ENCODE data around the gene VSTM4. TPM values are rescaled to one million over a fixed set of nuclear protein-coding genes. Genes with fewer than 3 reads are reported as not detected.

Gene VSTM4
- total RNA-seq, 1 donor from 2014 or later = 2.2 TPM

- TF ChIP-seq, protein P1, sequence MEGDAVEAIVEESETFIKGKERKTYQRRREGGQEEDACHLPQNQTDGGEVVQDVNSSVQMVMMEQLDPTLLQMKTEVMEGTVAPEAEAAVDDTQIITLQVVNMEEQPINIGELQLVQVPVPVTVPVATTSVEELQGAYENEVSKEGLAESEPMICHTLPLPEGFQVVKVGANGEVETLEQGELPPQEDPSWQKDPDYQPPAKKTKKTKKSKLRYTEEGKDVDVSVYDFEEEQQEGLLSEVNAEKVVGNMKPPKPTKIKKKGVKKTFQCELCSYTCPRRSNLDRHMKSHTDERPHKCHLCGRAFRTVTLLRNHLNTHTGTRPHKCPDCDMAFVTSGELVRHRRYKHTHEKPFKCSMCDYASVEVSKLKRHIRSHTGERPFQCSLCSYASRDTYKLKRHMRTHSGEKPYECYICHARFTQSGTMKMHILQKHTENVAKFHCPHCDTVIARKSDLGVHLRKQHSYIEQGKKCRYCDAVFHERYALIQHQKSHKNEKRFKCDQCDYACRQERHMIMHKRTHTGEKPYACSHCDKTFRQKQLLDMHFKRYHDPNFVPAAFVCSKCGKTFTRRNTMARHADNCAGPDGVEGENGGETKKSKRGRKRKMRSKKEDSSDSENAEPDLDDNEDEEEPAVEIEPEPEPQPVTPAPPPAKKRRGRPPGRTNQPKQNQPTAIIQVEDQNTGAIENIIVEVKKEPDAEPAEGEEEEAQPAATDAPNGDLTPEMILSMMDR (conservative IDR thresholded peaks at IDR 0.05) = no peak
- Mint-ChIP-seq H3K36me3 (ENCODE audit: low read depth) (no peaks in the 10 kb centered on the region), H3K27me3 (ENCODE audit: low read depth) (no peaks in the 10 kb centered on the region), H3K4me3 (no peak overlapping the region), H3K9me3 (no peaks in the 10 kb centered on the region), H3K27ac (ENCODE audit: unreplicated experiment) (peak overlapping the region; percentile 86), H3K4me1 (peaks cover 8% of the 10 kb centered on the region)
- DNase-seq (ENCODE audit: low read depth, low spot score) = no peak
Observed at GRCh38 chr10:49007129-49007528, 108.2 kb downstream of the VSTM4 start.

GRCh38 chr10:49005270-49005669 lies 110.1 kb downstream of the VSTM4 start:
- Mint-ChIP-seq H3K9me3 (no peaks in the 10 kb centered on the region), H3K36me3 (ENCODE audit: low read depth) (no peaks in the 10 kb centered on the region), H3K27ac (ENCODE audit: unreplicated experiment) (no peak overlapping the region), H3K27me3 (ENCODE audit: low read depth) (no peaks in the 10 kb centered on the region), H3K4me3 (no peak overlapping the region), H3K4me1 (peaks cover 17% of the 10 kb centered on the region)
- no peak for DNase-seq (ENCODE audit: low read depth, low spot score)
- TF ChIP-seq, protein P1 (conservative IDR thresholded peaks at IDR 0.05) = no peak

DNA sequence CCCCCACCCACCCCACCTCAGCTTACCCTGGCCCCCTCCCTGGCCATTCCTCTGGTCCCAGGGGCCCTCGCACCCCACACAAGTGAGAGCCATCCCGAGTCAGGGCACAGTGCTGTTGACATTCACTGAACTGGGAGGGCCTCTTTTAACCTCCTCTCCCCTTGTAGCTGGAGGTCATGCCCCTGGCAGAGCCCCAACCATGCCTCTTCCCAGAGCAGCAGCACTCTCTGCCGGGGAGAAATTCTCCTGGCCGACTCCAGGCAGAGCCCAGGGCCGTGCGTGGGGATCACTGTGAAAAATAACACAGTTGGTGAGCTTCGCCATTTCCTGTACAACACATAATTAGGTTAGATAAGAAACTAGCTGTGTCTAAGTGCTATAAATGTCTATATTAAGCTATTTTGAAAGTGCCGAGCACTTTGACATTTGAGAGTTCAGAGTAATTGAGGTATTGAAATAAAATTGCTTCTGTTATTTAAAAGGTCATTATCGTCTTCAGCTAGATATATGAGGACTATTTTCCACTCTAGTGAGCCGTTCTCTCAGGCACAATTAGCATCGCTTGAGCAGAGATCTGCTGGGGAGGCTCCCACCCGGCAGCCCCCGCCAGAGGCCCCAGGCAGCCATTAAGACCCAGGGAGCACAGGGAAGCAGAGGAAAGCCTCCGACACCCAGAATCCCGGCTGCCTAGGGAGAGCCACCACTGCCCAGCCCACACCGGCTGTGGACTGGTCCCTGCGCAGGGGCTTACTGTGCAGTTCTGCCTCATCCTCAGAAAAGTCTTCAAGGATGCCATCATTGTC lies 113.3 kb downstream of the VSTM4 start:
- Mint-ChIP-seq H3K4me3 (no peak overlapping the region), H3K27ac (ENCODE audit: unreplicated experiment) (no peak overlapping the region), H3K27me3 (ENCODE audit: low read depth) (no peaks in the 10 kb centered on the region), H3K36me3 (ENCODE audit: low read depth) (no peaks in the 10 kb centered on the region), H3K4me1 (peaks cover 10% of the 10 kb centered on the region), H3K9me3 (no peaks in the 10 kb centered on the region)
- DNase-seq (ENCODE audit: low read depth, low spot score) = no peak
- TF ChIP-seq, protein P1 (conservative IDR thresholded peaks at IDR 0.05) = no peak

- Mint-ChIP-seq H3K9me3 (no peaks in the 10 kb centered on the region), H3K27me3 (ENCODE audit: low read depth) (no peaks in the 10 kb centered on the region), H3K36me3 (ENCODE audit: low read depth) (no peaks in the 10 kb centered on the region), H3K27ac (ENCODE audit: unreplicated experiment) (no peak overlapping the region), H3K4me3 (no peak overlapping the region), H3K4me1 (peaks cover 10% of the 10 kb centered on the region)
- TF ChIP-seq, protein P1 (conservative IDR thresholded peaks at IDR 0.05) = no peak
- no peak for DNase-seq (ENCODE audit: low read depth, low spot score)
Observed at GRCh38 chr10:49001402-49001801, 113.9 kb downstream of the VSTM4 start.

DNA sequence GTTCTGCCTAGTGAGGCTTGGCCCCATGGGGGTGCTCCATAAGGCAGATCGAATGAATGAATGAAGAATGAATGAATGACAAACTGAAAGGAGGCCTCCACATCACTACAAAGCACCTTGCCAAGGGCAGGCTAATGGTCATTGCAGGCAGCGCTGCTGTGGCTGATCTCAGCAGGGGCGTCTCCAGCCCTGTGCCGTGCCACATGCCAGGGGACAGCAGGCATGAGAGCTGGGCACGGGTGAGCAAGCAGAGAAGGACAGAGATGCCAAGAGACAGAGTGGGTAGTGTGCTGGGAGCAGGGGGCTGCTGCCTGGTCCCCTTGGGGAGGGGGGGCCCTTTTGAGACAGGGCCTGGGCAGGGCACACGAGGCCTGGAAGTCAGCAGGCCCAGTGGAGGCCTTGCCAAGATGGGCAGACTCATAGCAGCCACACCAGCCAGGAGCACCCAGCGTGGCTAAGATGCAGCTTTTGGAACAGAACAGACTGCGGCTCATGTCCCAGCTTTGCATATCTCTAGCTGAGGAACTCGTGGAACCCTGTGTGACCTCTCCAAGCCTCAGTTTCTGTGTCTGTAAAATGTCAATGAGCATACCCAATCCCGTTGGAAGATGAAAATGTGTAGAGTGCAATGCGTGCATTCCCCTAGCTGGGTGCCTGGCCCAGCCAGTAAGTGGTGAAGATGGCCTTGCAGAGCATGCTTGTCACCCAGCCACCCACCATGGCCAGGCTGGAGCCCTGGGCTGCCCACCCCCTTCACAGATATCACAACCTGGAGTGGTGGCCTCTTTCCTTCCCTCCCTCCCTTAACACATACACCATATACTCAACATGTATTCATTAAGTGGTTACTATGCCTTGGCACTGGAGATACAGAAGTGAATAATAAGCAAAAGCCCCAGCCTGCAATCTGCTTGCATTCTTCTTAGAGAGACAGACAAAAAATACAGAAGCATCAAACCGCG lies 114.6 kb downstream of the VSTM4 start:
- Mint-ChIP-seq H3K9me3 (no peaks in the 10 kb centered on the region), H3K4me1 (peaks cover 10% of the 10 kb centered on the region), H3K27ac (ENCODE audit: unreplicated experiment) (no peak overlapping the region), H3K27me3 (ENCODE audit: low read depth) (no peaks in the 10 kb centered on the region), H3K36me3 (ENCODE audit: low read depth) (no peaks in the 10 kb centered on the region), H3K4me3 (no peak overlapping the region)
- TF ChIP-seq, protein P1 (conservative IDR thresholded peaks at IDR 0.05) = no peak
- DNase-seq (ENCODE audit: low read depth, low spot score) = no peak

Data from neural crest cell (in vitro differentiated cells).